HG03064 (cell line): ENCODE results near the gene MGMT.

Experiments used
- ATAC-seq: cut with Tn5 transposase; IDR thresholded peaks from one replicate; pipeline ENCODE4 v1.9.1; 2021; ENCODE audit warnings: low read depth; ENCODE audit not compliant: unreplicated experiment

MGMT gene

DNA sequence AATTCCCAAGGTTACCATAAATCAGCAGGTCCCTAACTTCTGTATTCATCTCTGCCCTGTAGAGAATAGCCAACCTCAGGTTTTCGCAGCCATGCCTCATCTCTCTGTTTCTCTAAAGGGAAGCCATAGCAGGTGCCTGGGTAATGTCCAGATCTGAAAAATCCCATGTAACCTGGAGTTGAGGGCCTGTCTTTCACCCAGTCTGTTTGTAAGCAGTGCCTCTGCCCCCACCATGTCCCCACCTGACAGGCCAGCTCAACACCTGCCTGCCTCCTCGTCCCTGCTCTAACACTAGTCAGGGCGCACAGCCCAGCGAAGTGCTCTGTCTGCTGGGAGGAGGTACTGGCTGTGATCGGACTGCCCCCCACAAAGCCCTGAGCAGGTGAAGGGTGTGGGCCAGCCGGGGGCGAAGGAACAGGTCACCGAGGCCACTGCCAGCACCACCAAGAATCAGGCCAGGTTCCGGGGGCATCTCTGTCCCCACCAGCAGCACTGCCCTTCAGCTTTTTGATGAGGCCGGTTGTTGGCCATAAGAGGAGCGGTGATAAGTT lies 210.4 kb downstream of the MGMT start:
- no peak for ATAC-seq

DNA sequence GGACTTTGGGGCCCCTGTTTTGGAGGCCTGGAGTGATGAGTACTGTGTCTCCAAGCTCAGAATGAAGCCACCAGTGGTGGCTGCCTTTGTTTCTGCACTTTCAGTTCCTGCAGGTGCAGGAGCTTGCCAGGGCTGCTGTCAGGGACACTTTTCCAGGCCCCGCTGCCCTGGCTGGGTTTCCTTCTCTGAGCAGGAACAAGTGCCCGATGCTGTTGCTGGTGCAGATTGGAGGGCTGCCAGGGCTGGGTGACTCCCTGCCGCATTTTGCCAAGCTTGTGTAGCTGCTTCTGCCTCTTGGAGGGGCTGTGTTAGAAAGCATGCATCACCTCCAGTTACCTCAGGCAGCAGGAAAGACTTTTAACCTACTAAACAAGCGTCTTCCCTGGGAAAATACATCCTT lies 211.1 kb downstream of the MGMT start:
- ATAC-seq: no peak

DNA sequence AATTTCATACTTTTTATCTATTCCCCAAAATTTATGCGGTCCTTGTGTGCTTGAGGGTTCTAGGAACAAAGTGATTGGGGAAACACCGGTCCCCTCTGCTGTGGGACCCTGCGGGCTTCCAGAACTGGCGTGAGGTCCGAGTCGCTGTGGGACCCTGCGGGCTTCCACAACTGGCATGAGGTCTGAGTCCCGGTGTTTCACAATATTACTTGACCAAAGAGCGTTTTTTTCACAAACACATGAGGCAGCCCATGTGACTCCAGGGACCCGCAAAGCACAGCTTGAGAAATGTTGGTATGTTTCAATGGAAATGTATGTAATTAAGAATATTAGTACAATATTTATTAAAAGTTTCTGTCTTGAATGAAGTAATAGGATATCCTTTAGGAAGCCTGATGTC lies 212.2 kb downstream of the MGMT start:
- ATAC-seq: no peak

DNA sequence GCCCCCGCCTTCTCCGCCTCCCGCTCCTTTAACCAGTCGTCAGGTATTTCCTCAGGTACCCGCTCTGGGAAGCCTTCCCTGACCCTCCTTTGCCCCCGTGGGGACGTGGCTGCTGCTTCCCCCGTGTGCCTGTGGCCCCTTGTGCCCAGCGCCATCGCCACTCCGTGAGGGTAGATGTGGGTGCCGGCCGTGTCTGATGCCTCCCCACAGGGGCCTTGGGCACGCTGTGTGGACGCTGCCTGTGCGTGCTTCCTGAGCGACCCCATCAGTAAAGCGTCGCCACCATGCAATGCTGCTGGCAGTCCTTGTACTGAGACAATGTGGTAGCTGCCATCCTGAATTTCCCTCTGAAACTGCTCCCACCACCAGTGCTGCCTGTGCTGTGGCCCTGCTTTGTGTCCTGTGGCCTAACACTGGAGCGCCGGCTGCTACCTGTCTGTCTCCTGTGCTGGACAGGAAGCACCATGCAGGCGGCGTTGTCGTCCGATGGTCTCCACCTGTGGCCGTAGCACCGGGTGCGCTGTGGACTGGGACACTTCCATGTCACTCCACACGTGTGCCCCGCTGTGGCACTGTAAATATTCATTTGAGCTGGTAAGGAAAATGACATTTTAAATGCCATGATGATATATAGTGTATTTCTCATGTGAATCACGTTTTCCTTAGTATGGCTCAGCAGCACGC lies 213.8 kb downstream of the MGMT start:
- no peak for ATAC-seq

DNA sequence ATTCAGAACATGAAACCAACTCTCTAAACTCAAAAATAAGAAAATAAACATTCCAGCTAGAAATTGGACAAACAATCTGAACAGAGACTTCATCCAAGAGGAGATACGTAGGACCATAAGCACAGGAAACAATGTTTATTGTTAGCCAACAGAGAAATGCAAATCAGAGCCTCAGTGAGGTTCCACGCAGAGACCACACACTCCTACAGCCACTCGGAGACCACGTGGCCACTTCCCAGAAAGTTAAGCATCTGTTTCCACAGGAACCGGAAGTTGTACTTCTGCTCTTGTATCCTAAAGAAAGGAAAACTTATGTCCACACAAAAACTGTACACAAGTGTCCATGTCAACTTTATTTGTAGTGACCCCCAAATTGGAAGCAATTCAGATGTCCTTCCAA lies 214.8 kb downstream of the MGMT start:
- no peak for ATAC-seq

DNA sequence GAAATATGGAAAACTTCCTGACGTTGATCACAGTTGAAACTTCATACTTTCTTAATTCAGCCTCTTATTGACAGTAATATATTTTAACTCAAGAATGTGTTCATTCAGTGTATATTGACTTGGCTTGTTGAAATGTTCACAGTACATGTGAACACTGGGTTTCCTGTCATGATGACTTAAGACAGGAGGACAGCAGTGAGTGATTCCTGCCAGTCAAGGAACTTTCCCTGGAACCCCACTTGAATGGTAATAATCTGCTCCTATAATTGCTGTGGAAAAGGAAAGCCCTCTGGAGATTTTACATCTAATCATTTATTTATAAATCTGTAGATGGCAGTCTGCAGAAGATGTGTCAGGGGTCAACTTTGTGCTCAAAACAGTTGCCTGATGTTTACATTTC lies 216.5 kb downstream of the MGMT start:
- ATAC-seq: no peak

DNA sequence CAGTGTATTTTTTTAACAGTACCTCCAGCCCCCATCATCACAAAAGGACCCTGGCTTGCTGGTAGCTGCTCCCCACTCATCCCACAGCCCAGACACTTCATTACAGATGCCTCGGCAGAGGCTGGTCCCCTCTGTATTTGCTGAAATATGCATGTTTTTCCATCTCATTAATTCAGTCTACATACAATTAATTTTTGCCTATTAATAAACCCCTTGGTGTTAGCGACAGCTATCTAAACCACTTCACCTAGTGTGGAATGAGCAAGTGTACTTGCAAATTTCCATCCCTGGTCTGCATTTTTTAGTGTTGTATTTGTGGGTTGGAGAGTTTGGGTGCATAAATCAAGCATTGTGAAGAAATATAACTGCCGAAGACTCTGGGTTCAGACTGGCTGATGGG lies 216.9 kb downstream of the MGMT start:
- ATAC-seq: no peak

DNA sequence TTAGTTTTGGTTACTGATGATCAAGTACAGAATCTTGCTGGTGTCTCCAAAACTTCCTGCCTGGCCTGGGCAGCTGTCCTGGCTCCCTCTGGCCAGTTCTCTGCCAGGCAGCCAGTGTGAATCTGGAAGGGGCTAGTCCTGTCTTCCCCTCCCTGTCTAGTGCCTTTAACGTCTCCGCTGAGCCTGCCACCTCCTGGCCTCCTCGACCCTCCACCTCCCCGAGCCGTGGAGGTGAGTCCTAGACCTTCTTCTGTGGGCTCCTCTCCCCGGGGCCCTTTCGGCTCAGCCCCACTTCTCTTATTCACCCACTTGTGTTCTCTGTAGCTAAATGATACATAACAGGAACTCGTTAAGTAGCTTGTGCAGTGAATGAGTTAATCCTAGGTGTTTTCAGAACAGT lies 218.2 kb downstream of the MGMT start:
- no peak for ATAC-seq

DNA sequence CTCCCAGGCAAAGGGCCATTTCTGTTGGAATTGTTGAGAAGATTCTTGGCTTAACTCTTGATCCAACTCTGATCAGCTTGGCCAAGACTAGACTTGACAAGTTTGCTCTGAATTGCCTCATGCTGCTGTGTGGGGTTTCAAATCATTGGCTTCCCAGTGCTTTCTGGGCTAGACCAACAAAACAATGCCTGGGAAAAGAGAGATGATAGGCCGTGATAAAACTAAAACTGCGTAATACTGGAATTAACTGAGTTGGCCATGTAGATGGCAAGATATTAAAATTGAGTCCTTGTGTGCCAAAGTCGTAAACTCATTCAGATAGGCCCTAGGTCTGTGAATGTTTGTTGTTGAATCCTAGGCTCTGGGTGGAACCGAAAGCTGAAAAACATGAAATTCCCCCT lies 222.6 kb downstream of the MGMT start:
- no peak for ATAC-seq

DNA sequence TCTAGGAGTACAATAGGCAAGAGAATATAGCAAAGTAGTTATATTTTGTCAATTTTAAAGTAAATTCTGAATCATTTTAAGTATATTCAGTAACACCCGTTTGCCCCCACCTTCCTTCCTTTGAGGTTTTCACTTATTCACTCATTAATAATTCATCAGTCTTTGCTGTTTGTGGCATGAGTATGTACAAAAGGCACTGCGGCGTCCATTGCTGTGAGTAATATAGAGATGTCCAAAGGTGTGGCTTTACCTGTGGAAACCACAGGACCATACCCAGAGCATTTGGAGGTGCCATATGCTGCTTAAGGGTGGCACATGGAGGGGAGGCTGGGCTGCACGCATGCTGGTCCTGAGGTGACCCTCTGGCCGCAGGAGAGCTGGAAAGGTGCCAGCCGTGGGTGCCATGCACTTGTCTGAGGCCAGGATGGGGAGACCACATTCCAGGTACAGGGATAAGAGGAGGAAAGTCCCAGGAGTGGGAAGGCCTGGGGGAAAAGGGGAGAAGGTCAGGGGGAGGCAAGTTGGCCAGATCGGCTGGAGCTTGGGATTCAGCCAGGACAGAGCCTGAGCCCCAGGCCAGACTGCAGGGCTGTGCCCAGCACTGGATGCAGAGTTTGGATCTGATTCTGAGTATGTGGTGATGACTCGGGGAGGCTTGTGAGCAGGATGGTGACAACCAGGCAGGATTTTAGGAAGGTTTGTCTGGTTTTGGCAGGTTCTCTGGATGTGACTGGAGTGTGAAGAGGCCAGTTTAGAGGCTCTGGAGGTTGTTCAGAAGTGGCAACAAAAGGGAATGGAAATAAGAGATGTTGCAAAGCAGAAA lies 223.4 kb downstream of the MGMT start:
- no peak for ATAC-seq

DNA sequence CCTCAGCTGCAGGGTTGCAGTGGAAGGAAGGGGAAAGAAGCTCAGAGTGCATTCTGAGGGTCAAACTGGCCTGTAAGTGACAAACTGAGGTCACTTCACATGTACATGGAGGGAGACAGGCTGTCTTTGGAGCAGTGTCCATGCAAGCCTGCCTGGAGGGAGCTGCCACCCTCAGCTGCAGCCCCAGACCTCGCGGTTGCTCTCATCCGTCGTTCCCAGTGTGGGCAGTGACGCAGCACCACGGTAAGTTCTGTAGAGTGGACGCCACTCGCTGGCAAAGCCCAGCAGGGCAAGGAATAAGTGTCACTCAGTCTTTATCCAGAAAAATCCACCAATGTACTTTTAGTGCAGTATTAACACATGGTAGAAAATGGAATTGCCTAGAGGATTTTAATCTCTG lies 225.7 kb downstream of the MGMT start:
- ATAC-seq: no peak

DNA sequence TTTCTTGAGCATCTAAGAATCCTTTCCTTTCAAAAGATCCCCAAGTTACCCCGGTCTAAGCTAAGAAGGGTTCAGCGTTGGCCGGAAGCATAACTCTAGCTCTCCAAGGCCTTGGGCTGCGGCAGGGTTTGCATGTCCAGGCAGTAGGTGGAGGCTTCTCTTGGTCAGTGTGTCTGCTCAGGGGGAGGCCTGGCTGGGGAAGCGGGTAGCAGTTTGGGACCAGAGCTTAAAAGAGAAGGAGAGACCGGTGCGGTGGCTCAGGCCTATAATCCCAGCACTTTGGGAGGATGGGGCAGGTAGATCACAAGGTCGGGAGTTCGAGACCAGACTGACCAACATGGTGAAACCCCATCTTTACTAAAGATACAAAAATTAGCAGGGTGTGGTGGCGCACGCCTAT lies 226.3 kb downstream of the MGMT start:
- ATAC-seq: no peak

DNA sequence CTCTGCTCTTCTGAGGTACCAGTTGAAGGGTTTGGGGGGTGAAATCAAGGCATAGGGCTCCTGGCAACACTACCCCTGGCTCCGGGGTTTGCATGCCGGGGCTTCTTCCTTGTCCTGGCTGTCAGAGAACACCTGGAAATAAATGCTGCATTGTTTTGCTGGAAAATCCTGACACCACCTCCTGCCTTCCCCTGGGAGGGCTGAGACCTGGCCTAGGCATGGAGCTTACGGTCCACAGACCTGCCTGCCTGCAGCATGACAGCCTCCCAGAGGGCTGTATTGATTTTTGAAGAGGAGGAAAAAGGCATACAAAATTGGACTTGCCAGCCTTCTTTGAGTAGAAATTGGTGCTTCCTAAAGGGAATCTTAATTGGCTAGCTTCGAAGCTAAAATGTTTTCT lies 227.1 kb downstream of the MGMT start:
- no peak for ATAC-seq

DNA sequence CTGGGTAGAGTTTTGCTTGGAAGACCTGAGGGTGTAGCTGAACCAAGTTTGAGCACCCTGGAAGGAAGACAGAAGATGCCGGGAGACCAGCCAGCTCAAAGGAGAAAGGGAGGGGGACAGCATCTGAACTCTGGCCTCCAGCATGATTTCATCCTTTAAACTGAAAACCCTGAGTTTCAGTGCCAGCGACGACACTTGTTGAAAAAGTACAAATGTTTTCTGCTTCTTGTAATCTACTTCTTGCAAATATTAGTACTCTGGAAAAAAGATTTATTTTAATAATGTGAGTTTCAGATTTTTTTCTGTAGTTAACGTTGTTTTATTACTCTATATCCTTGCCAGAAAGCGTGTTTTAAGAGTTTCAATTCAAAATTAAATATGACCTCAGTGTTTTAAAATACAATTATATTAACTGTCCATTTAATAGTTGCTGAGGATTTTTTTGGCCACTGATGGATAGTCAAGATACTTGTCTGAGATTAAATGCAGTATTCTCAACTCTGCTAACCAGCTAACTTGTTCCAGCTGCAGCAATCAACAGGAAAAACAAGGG lies 227.7 kb downstream of the MGMT start:
- ATAC-seq: no peak

DNA sequence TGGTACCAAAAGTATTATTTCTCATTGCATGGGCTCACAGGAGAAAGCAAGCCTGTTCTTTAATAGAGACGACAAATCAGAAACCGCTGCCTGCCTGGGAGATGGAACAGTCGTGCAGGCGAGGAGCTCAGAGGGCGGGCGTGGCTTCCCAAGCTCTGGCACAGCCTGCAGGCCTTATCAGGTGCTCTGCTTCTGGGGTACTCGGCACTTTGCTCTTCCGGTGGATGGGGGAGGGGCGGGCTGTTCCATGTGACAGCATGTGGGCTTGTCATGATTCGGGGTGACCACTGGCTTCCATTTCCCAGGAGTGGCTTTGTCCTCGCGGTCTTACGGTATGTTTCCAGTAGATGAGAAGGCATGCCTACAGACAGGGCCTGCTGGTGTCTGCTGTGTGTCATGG lies 228.6 kb downstream of the MGMT start:
- ATAC-seq: no peak

DNA sequence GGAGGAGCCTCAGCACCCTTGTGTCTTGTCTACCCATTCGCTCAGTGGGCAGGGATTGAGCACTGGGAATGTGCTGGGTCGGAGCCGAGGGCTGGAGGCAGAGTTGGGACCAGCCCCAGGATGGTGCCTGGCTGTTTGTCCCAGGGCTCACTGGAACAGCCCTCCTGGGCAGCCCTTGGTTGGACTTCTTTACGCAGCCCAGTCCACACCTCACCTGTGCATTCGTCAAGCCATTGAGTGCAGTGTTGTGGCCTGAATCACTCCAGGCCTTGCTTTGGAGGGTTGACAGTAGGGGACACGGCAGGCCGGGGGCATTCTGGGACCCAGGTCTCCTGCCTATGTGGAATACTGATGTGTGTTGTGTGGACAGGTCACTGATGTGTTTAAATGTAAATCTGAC lies 229.6 kb downstream of the MGMT start:
- ATAC-seq: no peak

DNA sequence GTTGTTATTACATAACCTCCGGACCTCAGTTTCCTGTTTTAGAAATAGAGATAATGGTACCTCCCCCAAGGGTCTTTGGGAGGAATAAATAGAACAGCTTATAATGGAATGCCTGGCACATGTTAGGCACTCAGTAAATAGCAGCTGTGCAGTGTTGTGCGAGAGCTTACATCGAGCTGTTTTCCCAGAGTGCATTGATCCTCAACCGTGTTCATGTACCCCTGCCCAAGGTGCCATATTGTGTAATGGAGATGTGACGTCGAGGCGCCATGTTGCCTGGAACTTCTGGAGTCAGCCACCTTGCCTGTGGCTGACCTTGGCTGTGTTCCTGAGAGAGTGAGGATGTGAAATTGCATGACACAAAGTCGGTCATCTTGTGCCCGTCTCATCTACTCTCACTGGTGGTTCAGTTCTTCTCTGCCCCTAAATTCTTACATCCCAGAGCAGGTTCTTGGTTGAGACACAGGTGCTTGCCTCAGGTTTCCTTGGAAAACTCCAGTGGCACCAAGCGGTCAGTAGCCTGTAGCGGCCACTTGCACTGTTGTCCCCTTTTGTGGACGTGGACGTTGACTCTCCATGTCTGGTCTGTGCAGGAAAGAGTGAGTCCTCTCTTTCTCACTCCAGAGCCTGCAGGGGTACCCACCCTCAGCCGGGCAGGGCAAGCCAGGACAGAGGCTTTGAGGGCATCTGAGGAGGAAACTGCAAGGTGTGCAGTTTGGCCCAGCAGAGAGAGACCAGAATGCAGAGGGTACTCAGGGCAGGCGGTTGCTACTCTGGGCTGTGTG lies 230.6 kb downstream of the MGMT start:
- no peak for ATAC-seq

DNA sequence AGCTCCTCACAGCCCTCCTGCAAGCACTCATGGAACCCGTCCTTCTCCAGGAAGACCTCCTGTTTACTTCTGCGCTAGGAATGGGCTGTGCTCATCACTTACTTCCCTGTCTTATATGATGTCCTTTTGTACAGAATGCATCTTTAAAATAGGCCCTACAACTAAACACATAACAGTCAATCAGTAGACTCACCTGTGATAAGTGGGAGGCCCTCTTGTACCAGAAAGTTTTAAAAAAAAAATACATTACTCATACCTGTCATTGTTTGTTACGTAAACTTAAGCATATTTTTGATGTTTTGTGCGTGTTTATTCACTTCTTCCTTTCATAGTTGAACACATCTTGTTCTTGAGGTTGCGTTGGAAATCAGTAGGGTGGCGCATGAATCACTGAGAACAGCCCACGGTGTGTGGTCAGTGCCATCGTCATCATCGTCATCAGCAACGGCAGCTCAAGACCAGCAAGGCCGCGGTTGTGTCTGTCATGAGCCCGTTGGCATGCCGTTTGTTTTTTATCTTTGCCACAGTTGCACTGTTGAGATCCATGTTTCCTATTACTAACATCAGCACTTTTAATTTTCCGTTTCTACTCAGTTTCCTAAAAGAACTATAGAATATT lies 232.8 kb downstream of the MGMT start:
- no peak for ATAC-seq

DNA sequence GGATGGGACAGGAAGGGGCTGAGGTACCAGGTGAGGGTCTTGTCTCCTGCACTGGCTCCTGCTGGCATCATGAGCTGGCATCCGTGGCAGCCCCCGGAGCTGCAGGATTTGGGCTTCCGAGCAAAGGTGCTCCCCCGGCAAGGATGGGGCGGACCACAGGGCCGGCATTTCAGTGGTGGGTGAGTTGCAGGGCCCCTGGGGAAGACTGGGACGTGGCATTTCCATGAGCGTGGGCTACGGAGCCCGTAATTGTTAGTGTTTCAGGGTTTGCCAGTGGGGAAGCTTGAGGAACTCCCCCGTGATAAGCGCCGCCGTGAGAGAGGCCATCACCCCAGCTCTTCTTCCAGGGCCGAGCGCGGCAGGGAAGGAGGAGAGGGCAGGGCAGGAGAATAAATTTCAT lies 235.6 kb downstream of the MGMT start:
- ATAC-seq: no peak

DNA sequence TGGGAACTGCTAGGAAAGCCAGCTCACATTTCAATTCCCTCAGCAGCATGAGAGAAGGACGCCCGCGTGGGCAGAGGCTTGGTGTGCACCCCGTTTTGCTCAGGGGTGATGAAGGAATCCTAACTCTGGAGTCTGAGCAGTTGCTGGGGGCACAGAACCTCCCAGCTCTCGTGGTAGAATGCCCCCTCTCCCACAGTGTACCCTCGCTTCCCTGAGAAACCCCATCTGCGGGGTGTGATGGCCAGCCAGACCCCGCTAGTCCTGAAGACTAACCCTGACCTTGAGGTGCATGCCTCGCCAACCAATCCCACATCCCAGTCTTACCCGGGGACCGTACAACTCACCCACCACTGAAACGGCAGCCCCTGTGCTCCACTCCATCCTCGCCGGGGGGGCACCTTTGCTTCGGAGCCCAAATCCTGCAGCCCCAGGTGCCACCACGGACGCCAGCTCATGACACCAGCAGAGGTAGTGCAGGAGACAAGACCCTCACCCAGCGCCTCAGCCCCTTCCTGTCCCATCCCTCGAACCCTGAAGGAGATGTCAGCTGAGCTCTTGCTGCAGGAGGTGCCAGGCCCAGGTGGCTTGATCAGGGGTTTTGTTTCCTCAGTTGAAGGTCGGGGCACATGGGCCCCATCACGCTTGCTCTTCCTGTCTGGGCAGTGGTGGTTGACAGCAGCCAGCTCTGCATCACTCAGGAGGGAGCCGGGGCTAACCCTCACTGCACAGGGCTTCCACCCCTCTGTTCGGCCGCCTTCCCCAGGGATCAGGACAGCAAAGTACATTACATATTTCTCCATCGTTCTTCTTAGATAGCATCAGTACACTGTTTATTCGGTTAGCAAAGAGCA lies 236.5 kb downstream of the MGMT start:
- no peak for ATAC-seq
